Endothelial cell of umbilical vein (primary cell): ENCODE data around the gene ZNF346. TPM values are rescaled to one million over a fixed set of nuclear protein-coding genes. Genes with fewer than 3 reads are reported as not detected.

Source experiments
- BruUV-seq: library from RNA; stranded (reverse); fragments of 400-500 nt; replicated peaks from 2 replicates; lab custom pipeline; 2021; lab: Mats Ljungman, UMichigan
- CTCF ChIA-PET: fragments of 300-600, 350-600 bp; sonication (Branson Sonifier 250); formaldehyde crosslinking; loops from one replicate; lab custom pipeline; 2021; ENCODE audit warnings: antibody characterized with exemption, inconsistent platforms; lab: Charles Lee
- POLR2A ChIA-PET: fragments of 300-600, 350-600 bp; sonication (Branson Sonifier 250); formaldehyde crosslinking; loops from one replicate; lab custom pipeline; 2021; ENCODE audit warnings: antibody characterized with exemption, inconsistent platforms; lab: Charles Lee
- DNase-seq: peaks from one replicate; pipeline ENCODE4 v3.0.0-alpha.2; 2011; ENCODE audit warnings: low read depth, low spot score
- FAIRE-seq: peaks from 2 replicates; lab custom pipeline; 2011; peaks lifted over from hg19 to GRCh38; lab: Jason Lieb, UNC
- H2AFZ ChIP-seq: 2 replicates; pipeline ENCODE4 v1.6.0; 2012; ENCODE audit warnings: low read depth, low read length, control low read depth, inconsistent platforms
- H3K27ac ChIP-seq: 2 replicates; pipeline ENCODE4 v1.5.1; 2011; ENCODE audit warnings: low read depth, mild to moderate bottlenecking, control low read depth, low read length, moderate library complexity; ENCODE audit not compliant: insufficient read depth
- H3K27me3 ChIP-seq, 2 experiments: 2 replicates each; pipeline versions ENCODE4 v1.6.0 to v1.6.1; 2011; ENCODE audit warnings: low read length in 2 of 2, mixed read lengths in 1 of 2; ENCODE audit not compliant: control insufficient read depth in 2 of 2, insufficient read depth in 2 of 2
- H3K36me3 ChIP-seq, 2 experiments: 2 replicates in 1 of 2; 3 replicates in 1 of 2; pipeline ENCODE4 v1.5.1; 2011; ENCODE audit warnings: low read length in 2 of 2, mild to moderate bottlenecking in 1 of 2, moderate library complexity in 1 of 2; ENCODE audit not compliant: control insufficient read depth in 2 of 2, insufficient read depth in 2 of 2; ENCODE audit errors: extremely low read depth in 1 of 2
- H3K4me1 ChIP-seq: 3 replicates; pipeline ENCODE4 v1.5.1; 2011; ENCODE audit warnings: mild to moderate bottlenecking, low read length; ENCODE audit not compliant: control insufficient read depth, insufficient read depth; ENCODE audit errors: extremely low read depth
- H3K4me2 ChIP-seq: 2 replicates; pipeline ENCODE4 v1.6.1; 2011; ENCODE audit warnings: low read length, control low read depth, mixed read lengths; ENCODE audit not compliant: insufficient read depth
- H3K4me3 ChIP-seq, 3 experiments: fragments of 200-600 bp in 1 of 3; sonication (generic), shearing (Covaris generic) in 1 of 3; replicated peaks in 1 of 3; 2 replicates each; pipeline ENCODE4 v1.5.1; 2011 to 2016; ENCODE audit warnings: control low read depth in 3 of 3, low read length in 3 of 3, mild to moderate bottlenecking in 2 of 3, inconsistent platforms in 1 of 3, low read depth in 1 of 3, moderate library complexity in 1 of 3; ENCODE audit not compliant: insufficient read depth in 1 of 3
- H3K79me2 ChIP-seq: 2 replicates; pipeline ENCODE4 v1.6.0; 2012; ENCODE audit warnings: low read length, inconsistent platforms; ENCODE audit not compliant: control insufficient read depth, insufficient read depth
- H3K9ac ChIP-seq: replicated peaks from 2 replicates; pipeline ENCODE3; 2011; ENCODE audit warnings: low read length, control low read depth; ENCODE audit not compliant: insufficient read depth; ENCODE audit errors: extremely low read depth
- H3K9me1 ChIP-seq: replicated peaks from 3 replicates; pipeline ENCODE4 v1.6.0; 2011; ENCODE audit warnings: mild to moderate bottlenecking, low read length; ENCODE audit not compliant: control insufficient read depth, insufficient read depth; ENCODE audit errors: extremely low read depth
- H3K9me3 ChIP-seq: replicated peaks from 2 replicates; pipeline ENCODE4 v1.5.1; 2012; ENCODE audit warnings: low read length, inconsistent platforms; ENCODE audit not compliant: control insufficient read depth, insufficient read depth
- H4K20me1 ChIP-seq: replicated peaks from 2 replicates; pipeline ENCODE3; 2011; ENCODE audit warnings: mild to moderate bottlenecking, low read length; ENCODE audit not compliant: control insufficient read depth, insufficient read depth; ENCODE audit errors: extremely low read depth
- CTCF ChIP-seq, 2 donors: IDR thresholded peaks; 1 replicate in 1 of 2; 2 replicates in 1 of 2; pipeline ENCODE4 v1.5.1; 2011; ENCODE audit warnings: low read length in 2 of 2, mild to moderate bottlenecking in 2 of 2, moderate library complexity in 2 of 2, control low read depth in 1 of 2, inconsistent platforms in 1 of 2, low read depth in 1 of 2; ENCODE audit not compliant: insufficient read depth in 1 of 2; ENCODE audit errors: extremely low read depth in 1 of 2
- EZH2 ChIP-seq: IDR thresholded peaks from 2 replicates; pipeline ENCODE4 v1.6.1; 2012; ENCODE audit warnings: borderline replicate concordance, low read depth, mild to moderate bottlenecking, moderate library complexity, low read length, inconsistent platforms; ENCODE audit not compliant: severe bottlenecking
- FOS ChIP-seq: IDR thresholded peaks from 2 replicates; pipeline ENCODE4 v1.6.1; 2011; ENCODE audit warnings: mild to moderate bottlenecking, low read length, moderate library complexity, borderline replicate concordance; ENCODE audit not compliant: insufficient read depth
- GATA2 ChIP-seq: IDR thresholded peaks from 2 replicates; pipeline ENCODE4 v1.7.0; 2011; ENCODE audit warnings: low read depth, mild to moderate bottlenecking, moderate library complexity, mixed read lengths, low read length; ENCODE audit not compliant: insufficient read length, insufficient read depth
- JUN ChIP-seq: IDR thresholded peaks from 2 replicates; pipeline ENCODE4 v1.6.1; 2011; ENCODE audit warnings: borderline replicate concordance, low read depth; ENCODE audit not compliant: insufficient read length, insufficient read depth
- MAX ChIP-seq: IDR thresholded peaks from 2 replicates; pipeline ENCODE4 v1.6.1; 2011; ENCODE audit not compliant: insufficient read depth, insufficient read length
- MYC ChIP-seq: IDR thresholded peaks from one replicate; pipeline ENCODE4 v1.6.1; 2011; ENCODE audit warnings: mild to moderate bottlenecking, low read depth, low read length
- POLR2A ChIP-seq: IDR thresholded peaks from 2 replicates; pipeline ENCODE4 v1.6.1; 2012; ENCODE audit warnings: low read depth, mild to moderate bottlenecking, control low read depth, low read length
- POLR2AphosphoS5 ChIP-seq: IDR thresholded peaks from 2 replicates; pipeline ENCODE4 v1.6.1; 2012; ENCODE audit warnings: low read depth, mild to moderate bottlenecking, control low read depth, low read length, moderate library complexity; ENCODE audit not compliant: insufficient read depth
- dilution Hi-C: fragments of 300-500 bp; cut with MboI; formaldehyde crosslinking; loops from one replicate; pipeline ENCODE4 v1.15.0; 2019; ENCODE audit warnings: low sequenced_read_pairs; ENCODE audit not compliant: extremely low pct_ligation_motif_present
- intact Hi-C: fragments of 100-400 bp; cut with micrococcal nuclease; formaldehyde crosslinking; loops from one replicate; pipeline ENCODE4 v1.10.0; 2022
- polyA plus RNA-seq, 4 experiments: library from polyadenylated mRNA; depleted of rRNA in 3 of 4; stranded (reverse) in 3 of 4; unstranded in 1 of 4; fragments of >200 nt; gene quantifications; 2 replicates each; pipeline versions ENCODE4 v1.2.1 to v1.2.3, GENCODE V29; 2011 to 2012; ENCODE audit warnings: missing spikeins in 1 of 4
- total RNA-seq: library from RNA; stranded (reverse); gene quantifications from 2 replicates; pipeline ENCODE4 v1.2.3, GENCODE V29; 2021

Gene ZNF346
- total and polyA plus RNA-seq, 2 donors (not counting 3 experiments of a cell fraction or from before 2014, with no cell fraction given) = 25.3 to 35.2 TPM

DNA sequence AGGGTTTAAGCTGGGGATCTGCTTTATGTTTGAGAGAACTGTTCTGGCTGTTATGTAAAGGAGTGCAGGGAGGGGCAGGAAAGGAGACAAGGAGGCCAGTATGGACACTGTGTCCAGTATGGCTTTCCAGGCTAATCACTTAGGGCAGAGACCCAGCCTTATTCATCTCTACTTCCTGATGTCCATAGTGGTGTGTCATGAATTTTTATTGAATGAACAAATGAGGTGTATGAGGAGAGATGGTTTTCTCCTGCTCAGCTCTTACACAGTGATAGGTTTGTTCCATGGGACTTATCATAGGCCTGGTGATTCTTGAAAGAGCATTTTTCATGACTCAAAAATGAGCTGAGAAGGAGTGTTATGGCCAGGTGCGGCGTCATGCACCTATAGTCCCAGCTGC is 43.7 kb downstream of the ZNF346 start:
- no peaks in the 10 kb centered on the region for H3K9me3 ChIP-seq
- no peak overlapping the region for H3K9ac ChIP-seq
- no peak overlapping the region for H2AFZ ChIP-seq
- no TSS peak for BruUV-seq
- no peaks in the 10 kb centered on the region for H3K27me3 ChIP-seq
- H3K4me1 ChIP-seq = no peaks in the 10 kb centered on the region
- ChIA-PET POLR2A (no interaction called here), CTCF (interaction anchor here (8.6 kb wide), 1 partner anchor 45 kb away, joined by 274 read pairs; no protein-coding TSS in a partner anchor)
- no peak overlapping the region for H3K27ac ChIP-seq
- H3K4me3 ChIP-seq = no peak overlapping the region
- no peak for TF ChIP-seq MAX
- TF ChIP-seq JUN = no peak
- no peak for TF ChIP-seq CTCF (IDR thresholded peaks at IDR 0.05; ENCODE audit: extremely low read depth in 1 of 2, insufficient read depth in 1 of 2, low read depth in 1 of 2, low read length in 2 of 2)
- H3K9me1 ChIP-seq = no peaks in the 10 kb centered on the region
- H4K20me1 ChIP-seq = no peaks in the 10 kb centered on the region
- DNase-seq (no peak), FAIRE-seq (no peak)
- H3K79me2 ChIP-seq = no peaks in the 10 kb centered on the region
- H3K4me2 ChIP-seq = no peak overlapping the region
- peaks cover 0 to 16% of the 10 kb centered on the region in 2 experiments for H3K36me3 ChIP-seq
- dilution Hi-C loops (no loop called here), intact Hi-C loops (no loop called here)

GRCh38 chr5:177067503-177067902 is 45.0 kb downstream of the ZNF346 start:
- POLR2A ChIA-PET = no interaction called here

More at GRCh38 chr5:177067503-177067902, 45.0 kb downstream of the ZNF346 start:
- DNase-seq (no peak), FAIRE-seq (no peak)
- Histone ChIP-seq H3K9me3 (no peaks in the 10 kb centered on the region), H4K20me1 (no peaks in the 10 kb centered on the region), H3K79me2 (no peaks in the 10 kb centered on the region), H3K27me3 (no peaks in the 10 kb centered on the region), H2AFZ (no peak overlapping the region), H3K4me1 (no peaks in the 10 kb centered on the region), H3K4me2 (no peak overlapping the region), H3K9ac (no peak overlapping the region), H3K9me1 (no peaks in the 10 kb centered on the region), H3K4me3 (no peak overlapping the region), H3K27ac (no peak overlapping the region), H3K36me3 (peaks cover 0 to 14% of the 10 kb centered on the region in 2 experiments)
- CTCF ChIA-PET = interaction anchor here (8.6 kb wide), 1 partner anchor 44 kb away, joined by 274 read pairs; no protein-coding TSS in a partner anchor
- dilution Hi-C loops = no loop called here
- no peak for TF ChIP-seq POLR2AphosphoS5
- no peak for TF ChIP-seq JUN
- no peak for TF ChIP-seq MYC
- TF ChIP-seq POLR2A = no peak
- no peak for TF ChIP-seq GATA2
- TF ChIP-seq FOS = no peak
- no peak for TF ChIP-seq EZH2
- TF ChIP-seq CTCF (IDR thresholded peaks at IDR 0.05; ENCODE audit: extremely low read depth in 1 of 2, insufficient read depth in 1 of 2, low read depth in 1 of 2, low read length in 2 of 2) = no peak
- no peak for TF ChIP-seq MAX
- BruUV-seq = no TSS peak
- intact Hi-C loops = no loop called here
